GM19452 (cell line): ENCODE data around the gene PRIM2.
"Not testable (repeated sequence)": the region's sequence is repeated elsewhere in the genome, so short reads cannot be mapped to it uniquely, and the experiment has no call there.

Experiments used
- ATAC-seq: cut with Tn5 transposase; IDR thresholded peaks from one replicate; pipeline ENCODE4 v1.9.1; 2021; ENCODE audit not compliant: unreplicated experiment

PRIM2 gene

DNA sequence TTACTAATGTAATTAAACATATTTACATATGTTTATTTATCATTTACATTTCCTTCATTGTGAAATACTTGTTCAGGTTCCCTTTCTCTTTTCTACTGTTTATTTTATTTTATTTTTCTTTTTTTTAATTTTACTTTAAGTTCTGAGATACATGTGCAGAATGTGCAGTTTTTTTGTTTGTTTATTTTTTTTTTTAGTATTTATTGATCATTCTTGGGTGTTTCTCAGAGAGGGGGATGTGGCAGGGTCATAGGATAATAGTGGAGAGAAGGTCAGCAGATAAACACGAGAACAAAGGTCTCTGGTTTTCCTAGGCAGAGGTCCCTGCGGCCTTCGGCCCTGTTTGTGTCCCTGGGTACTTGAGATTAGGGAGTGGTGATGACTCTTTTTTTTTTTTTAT is 8.7 kb upstream of the PRIM2 start:
- not testable (repeated sequence) for ATAC-seq

DNA sequence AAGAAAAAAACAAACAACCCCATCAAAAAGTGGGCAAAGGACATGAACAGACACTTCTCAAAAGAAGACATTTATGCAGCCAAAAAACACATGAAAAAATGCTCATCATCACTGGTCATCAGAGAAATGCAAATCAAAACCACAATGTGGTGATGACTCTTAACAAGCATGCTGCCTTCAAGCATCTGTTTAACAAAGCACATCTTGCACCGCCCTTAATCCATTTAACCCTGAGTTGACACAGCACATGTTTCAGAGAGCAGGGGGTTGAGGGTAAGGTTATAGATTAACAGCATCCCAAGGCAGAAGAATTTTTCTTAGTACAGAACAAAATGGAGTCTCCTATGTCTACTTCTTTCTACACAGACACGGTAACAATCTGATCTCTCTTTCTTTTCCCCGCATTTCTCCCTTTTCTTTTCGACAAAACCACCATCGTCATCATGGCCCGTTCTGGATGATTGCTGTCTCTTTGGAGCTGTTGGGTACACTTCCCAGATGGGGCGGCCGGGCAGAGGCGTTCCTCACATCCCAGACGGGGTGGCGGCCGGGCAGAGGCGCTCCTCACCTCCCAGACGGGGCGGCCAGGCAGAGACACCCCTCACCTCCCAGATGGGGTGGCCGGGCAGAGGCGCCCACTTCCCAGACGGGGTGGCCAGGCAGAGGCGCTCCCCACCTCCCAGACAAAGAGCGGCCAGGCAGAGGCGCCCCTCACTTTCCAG is 7.2 kb upstream of the PRIM2 start:
- ATAC-seq = not testable (repeated sequence)

DNA sequence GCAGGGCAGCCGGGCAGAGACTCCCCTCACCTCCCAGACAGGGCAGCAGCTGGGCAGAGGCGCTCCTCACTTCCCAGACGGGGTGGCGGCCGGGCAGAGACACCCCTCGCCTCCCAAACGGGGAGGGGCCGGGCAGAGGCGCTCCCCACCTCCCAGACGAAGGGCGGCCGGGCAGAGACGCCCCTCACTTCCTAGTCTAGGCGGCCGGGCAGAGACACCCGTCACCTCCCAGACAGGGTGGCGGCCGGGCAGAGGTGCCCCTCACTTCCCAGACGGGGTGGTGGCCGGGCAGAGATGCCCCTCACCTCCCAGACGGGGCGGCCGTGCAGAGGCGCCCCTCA is 6.6 kb upstream of the PRIM2 start:
- no peak for ATAC-seq

DNA sequence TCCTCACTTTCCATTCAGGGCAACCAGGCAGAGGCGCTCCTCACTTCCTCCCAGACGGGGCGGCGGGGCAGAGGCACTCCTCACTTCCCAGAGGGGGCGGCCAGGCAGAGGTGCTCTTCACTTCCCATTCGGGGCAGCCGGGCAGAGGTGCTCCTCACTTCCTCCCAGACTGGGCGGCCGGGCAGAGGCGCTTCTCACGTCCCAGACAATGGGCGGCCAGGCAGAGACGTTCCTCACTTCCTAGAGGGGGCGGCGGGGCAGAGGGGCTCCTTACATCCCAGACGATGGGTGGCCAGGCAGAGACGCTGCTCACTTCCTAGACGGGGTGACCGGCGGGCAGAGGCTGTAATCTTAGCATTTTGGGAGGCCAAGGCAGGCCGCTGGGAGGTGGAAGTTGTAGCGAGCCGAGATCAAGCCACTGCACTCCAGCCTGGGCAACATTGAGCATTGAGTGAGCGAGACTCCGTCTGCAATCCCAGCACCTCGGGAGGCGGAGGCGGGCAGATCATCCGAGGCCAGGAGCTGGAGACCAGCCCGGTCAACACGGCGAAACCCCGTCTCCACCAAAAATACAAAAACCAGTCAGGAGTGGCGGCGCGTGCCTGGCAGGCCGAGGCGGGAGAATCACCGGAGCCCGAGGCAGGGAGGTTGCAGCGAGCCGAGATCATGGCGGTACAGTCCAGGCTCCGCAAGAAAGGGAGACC is 6.0 kb upstream of the PRIM2 start:
- not testable (repeated sequence) for ATAC-seq

DNA sequence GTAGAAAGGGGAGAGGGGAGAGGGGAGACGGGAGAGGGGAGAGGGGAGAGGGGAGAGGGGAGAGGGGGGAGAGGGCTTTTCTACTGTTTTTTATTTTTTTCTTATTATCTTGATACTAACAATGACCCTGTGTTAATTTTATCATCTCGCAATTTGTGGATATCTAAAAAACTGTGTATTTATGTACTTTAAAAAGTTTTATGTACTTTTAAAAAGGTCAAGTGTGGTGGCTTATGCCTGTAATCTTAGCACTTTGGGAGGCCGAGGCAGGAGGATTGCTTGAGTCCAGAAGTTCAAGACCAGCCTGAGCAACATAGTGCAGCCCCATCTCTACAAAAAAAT is 5.5 kb upstream of the PRIM2 start:
- no peak for ATAC-seq

DNA sequence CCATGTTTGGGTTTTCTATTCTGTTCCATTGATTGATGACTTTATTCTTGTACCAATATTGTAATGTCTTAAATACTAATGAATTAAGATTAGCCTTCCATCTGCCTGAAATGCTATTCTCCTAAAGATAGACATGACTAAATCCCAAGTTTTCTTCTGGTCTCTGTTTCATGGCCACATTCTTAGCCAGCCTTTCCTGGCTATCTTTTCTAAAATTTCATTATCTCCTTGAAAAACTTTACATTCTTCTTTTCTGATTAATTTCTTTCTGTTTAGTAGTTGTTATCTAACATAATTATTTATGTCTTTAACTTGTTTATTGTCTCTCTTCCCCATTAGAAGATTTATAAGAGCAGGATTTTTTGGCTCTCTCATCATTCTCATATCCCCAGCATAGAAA is 4.4 kb upstream of the PRIM2 start:
- ATAC-seq = no peak

DNA sequence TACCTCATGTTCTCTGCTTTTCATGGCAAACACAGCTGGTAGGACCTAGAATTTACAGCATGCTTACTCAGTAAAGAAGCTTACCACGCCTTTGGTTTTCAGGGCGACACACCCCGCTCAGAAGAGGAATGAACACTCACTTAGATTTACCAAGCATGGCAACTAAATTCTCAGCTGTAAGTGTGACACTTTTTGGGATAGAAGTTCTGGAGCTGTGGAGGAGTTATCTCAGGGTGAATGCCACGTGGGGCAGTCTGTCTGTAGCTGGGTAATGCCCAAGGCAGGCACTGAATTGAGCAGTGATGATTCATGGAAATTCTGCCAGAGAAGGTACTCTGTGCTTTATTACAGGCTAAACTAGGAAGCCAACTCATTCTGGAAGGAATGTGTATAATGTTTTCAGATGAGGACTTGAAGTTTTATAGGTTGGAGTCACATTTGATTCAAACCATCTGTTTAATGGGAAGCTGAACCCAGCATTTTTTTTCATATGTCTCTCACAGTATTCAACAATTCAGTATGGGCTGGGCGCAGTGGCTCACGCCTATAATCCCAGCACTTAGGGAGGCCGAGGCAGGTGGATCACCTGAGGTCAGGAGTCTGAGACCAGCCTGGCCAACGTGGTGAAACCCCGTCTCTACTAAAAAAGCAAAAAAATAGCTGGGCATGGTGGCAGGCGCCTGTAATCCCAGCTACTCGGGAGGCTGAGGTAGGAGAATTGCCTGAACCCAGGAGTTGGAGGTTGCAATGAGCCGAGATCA is 3.5 kb upstream of the PRIM2 start:
- ATAC-seq = no peak

DNA sequence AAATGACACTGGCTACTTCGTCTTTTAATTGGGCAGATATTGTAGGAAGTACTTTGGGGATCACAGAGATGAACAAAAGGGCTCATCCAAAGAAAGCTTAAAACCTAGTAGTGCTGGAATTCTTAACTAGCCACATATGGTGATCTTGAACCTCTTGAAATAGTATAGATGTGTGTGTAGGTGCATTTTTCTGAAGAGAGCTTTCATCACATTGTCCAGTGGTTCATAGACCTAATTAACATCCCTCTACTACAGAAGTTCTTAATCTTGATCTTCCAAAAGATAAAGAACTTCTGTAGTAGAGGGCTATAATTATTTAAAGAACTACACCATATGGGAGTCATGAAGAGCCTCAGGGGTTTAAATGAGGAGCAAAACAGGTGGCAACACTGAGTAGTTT is 2.3 kb upstream of the PRIM2 start:
- no peak for ATAC-seq

DNA sequence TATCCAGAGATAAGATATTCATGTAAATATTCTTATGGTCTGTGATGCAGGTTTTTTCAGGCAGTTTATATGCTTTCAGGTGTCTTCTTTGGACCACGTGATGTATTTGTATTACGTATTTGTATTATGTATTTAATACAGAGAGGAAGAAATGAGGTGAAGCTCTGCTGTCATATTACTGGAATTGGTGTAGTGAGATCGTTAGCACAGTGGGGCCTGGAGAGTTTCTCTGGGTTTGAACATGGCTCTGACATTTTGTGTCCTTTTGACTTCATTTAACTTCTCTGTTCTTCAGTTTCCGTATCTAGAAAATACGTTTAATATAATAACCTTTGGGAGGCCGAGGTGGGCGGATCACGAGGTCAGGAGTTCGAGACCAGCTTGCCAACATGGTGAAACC is 1.6 kb upstream of the PRIM2 start:
- no peak for ATAC-seq

DNA sequence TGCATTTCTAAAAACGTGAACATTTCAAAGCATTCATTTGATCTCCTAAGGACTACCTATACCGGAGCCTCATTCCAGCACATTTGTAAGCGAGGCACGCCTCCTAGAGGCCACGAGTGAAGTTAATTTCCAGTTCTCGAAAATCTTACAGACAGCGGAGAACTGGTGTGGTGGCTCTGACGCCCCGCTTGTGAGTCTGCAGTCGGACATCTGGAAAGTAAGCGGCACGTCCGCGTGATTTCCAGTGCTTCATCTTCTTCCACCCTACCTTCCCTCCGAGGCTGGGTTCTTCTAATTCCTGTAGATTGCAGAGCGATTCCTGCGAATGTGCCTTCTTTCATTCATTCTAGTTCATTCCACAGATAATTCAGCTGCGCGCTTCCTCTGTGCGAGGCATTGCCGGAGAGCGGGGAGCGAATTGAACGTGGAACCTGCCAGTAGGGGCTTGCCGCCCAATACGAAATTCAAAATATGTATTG is 810 bp upstream of the PRIM2 start:
- ATAC-seq = peak; percentile 88

DNA sequence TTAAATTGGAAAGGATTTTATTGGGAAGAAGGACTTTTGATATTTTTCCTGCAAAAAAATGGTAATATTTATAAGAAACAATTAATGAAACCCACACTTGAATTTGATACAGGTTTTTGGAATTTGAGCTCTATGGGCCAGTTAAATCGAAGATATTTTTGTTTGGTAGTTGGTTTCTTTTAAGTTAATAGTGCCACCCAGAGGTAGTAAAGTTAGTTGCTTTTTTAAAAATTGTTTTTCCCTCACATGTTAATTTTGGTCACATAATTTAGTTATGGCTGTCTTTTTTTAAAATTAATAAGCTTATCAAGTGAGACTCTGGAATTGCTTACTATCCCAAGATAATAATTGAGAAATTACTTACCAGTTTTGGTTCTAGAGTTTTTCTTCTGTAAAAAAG is 7.1 kb downstream of the PRIM2 start:
- no peak for ATAC-seq

DNA sequence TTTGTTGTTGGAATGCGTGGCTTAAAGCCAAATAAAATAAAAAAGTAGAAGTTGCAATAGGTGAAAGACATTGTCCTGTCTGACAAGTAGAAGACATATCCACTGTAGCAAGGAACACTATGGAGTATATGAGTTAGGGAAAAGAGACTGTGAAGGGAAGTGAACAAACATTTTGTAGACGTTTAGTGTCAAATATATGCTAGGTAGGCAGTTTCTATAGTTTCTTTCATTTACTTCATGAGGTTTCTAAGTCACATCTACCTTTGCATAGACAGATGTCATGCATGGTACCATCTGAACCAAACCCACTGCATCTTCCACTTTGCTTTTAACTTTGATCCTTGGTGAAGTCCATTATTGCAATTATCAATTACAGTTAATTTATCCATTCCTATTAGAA is 9.9 kb downstream of the PRIM2 start:
- no peak for ATAC-seq

DNA sequence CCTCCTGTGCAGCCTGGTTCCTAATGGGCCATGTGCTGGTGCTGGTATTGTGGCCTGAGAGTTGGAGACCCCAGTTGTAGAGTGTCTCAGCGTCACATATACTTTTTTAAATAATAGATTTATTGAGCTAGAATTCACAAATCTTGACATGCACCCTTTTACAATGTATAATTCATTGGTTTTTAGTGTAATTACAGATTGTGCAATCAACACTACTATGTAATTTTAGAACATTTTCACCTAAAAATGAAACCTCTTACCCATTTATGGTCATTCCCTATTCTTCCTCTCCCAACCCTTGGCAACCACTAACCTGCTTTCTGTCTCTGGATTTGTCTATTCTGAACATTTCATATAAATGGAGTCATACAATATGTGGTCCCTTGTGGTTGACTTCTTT is 10.6 kb downstream of the PRIM2 start:
- no peak for ATAC-seq

DNA sequence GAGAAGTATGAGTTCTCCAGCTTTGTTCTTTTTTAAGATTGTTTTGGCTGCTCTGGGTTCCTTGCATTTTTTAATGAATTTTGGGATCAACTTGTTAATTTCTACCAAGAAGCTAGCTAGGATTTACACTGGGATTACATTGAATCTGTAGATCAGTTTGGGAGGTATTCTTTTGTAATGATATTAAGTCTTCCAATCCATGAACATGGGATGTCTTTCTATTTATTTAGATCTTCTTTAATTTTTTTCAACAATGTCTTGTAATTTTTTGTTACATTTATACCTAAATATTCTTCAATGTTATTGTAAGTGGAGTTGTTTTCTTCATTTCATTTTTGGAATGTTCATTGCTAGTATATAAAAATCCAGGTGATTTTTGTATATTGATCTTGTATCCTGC is 12.5 kb downstream of the PRIM2 start:
- no peak for ATAC-seq

DNA sequence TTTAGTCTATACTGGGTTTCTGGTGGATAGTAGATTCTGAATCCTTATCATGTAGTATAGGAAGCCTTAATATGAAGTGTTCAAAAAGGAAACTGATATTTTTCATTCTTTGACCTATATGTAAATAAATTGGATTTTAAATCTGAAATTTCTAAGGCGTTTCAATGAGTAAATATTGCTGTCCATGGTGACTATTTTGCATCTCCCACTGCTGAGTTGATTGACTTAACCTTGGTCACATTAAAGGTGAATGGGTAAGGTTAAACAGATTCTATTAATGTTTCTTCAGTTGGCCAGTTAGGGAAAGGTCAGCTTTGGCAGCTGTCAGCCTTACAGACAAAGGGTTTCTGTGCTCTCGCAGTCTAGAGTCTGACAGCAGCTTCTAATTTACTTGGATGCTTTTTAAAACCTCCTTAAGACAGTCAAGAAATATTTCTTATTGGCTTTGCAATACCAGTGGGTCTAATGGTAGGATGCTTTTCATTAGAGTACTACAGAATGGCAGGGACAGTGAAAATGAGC is 24.8 kb downstream of the PRIM2 start:
- ATAC-seq = no peak

DNA sequence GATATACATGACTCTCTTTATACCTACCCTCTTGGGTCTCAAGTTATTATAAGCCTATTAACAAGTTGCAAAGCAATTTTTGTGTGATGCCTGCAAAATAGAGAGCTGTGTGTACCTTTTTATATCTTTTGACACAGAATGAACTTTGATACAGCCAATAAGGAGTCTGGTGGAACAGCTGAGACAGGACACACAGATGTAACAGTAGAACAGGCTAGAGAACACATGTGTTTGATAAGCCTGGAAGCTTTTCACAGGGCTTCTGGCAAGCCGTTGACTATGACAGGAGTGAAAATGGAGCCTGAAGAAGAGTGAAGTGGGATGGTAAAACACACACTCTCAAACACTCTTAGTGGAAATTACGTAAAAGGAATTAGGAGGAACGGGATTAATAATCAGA is 25.9 kb downstream of the PRIM2 start:
- not testable (repeated sequence) for ATAC-seq

DNA sequence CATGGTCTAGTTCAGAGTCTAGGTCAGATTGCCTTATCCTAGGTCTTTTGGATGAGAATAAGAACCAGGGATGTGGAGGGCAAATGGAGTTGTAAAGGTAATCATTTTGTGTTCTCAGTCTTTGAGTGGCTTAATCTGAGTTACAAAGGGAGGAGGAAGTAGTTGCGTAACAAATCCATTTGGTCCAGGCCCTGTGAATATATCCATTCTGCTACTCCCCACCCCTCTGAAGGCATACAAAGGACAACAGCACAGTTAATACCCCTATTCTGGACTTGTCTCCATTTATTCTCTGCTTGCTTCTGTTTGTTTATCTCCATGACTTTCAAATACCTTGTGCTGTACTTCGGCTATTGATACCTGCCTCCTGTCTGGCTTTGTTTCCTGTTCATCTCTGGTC is 29.3 kb downstream of the PRIM2 start:
- ATAC-seq = not testable (repeated sequence)

DNA sequence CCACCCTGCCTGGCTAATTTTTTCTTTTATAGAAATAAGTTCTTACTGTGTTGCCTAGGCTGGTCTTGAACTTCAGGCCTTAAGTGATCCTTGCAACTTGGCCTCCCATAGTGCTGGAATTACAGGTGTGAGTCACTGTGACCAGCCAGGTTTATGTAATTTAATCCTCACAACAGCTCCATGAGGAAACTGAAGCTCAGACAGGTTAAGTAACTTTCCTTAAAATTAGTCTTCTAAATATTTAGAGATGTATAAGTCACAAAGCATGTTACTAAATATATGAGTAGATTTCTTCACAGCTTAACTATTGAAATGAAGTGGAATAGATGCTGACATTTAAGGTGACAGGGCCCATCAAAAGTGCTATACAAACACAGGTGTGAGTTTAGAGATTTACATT is 30.2 kb downstream of the PRIM2 start:
- ATAC-seq = not testable (repeated sequence)

DNA sequence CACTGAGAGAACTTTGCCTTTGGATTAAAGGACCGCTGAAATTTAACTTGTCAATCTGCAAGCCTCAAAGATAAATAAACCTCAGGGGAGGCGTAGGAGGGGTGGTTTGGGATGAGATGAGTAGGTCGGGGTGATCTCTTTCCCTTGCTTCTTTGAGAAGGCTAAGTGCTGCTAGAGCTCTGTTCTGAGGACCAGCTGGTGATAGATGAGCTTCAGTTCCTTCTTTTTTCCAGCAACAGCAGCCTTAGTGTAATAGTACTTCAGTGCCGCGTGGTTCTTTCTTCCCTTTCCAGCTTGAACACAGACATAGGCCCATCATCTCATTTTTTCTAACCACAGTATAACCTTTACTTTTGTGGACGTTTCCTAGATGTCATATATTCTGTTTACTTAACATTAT is 33.0 kb downstream of the PRIM2 start:
- ATAC-seq = peak; percentile 59

DNA sequence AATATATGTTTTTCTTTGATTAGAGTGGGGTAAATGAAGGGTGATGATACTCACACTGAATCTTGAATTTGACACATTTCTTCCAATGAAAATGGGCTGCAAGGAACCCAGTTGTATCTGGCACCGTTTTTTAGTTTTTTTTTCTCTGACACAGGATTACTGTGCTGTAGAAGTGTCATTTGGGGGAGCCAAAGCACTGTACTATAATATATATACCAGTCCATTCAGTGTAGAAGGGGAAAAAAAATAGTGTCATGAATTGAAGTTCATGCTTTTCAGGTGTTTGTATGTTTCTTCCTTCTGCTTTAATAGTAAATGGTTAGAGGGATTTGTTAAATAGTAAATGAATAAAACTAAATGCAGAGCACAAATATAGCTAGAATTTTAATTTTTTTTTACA is 35.2 kb downstream of the PRIM2 start:
- ATAC-seq = not testable (repeated sequence)

DNA sequence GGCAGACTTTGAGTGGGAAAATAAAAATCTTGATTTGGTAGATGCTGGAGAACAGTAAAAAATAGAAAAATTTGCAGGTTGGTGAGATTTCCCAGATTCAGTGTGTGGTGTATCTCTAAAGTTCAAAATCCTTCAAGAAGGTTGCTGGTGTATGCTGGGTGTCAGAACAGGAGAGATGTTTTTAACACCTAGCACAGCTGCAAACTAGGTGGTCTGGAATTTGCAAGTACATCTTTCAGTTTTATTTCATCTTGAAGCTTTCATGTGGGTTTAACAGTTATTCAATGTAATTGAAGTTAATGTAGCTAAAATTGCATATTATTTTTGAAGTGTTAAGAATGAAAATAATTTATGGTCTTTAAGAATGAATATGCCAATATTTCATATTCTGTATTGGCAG is 40.9 kb downstream of the PRIM2 start:
- ATAC-seq = not testable (repeated sequence)

DNA sequence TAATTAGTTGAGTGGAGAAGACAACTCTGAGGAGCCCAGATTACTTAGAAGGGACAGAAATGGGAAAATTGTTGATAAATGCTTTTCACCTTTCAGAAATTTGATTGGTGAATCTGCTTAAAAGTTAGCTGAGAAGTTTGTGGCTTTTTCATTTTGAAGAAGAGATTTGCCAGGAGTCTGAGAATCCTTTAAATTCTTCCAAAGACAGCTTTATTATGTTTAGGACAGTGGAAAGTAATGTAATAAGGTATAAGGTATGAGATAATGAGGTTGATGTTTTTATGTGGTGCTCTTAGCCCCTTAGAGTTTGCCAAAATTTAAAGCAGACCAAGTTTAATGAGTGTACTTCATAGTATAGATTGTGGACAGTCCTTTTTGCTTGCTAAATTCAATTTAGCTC is 42.3 kb downstream of the PRIM2 start:
- ATAC-seq = not testable (repeated sequence)
